HFFc6 (cell line): ENCODE measurements around the gene LRP1B. TPM values are rescaled to one million over a fixed set of nuclear protein-coding genes. Genes with fewer than 3 reads are reported as not detected.

Experiments
- DNase-seq: peaks from one replicate; pipeline ENCODE4 v3.0.0-alpha.2; 2018
- H3K27ac Mint-ChIP-seq: 2 replicates; pipeline ENCODE4 v1.8.0; 2020; ENCODE audit warnings: mild to moderate bottlenecking, mixed read lengths
- H3K27me3 Mint-ChIP-seq: 2 replicates; pipeline ENCODE4 v1.8.0; 2021; ENCODE audit warnings: mild to moderate bottlenecking, moderate library complexity, mixed read lengths; ENCODE audit not compliant: insufficient read depth
- H3K36me3 Mint-ChIP-seq: 2 replicates; pipeline ENCODE4 v1.8.0; 2021; ENCODE audit warnings: low read depth, mixed read lengths
- H3K4me1 Mint-ChIP-seq: 2 replicates; pipeline ENCODE4 v1.8.0; 2020; ENCODE audit warnings: low read depth, mixed read lengths
- H3K4me3 Mint-ChIP-seq: 2 replicates; pipeline ENCODE4 v1.8.0; 2020; ENCODE audit warnings: mild to moderate bottlenecking, moderate library complexity, mixed read lengths
- H3K9me3 Mint-ChIP-seq: 2 replicates; pipeline ENCODE4 v1.8.0; 2020; ENCODE audit warnings: mild to moderate bottlenecking, mixed read lengths
- total RNA-seq, 6 experiments: library from RNA; stranded (reverse); fragmentation: NEBNext Ultra II Directional; extraction: Animal tissue kit (Norgen Biotek cat#: 25700); gene quantifications; 2 replicates in 1 of 6; 3 replicates in 5 of 6; pipeline ENCODE4 v1.2.3, GENCODE V29; 2021
- TF ChIP-seq, protein P1 (sequence below): fragments of 200-600 bp; sonication (generic); IDR thresholded peaks from 2 replicates; pipeline ENCODE4 v1.5.0; 2021; ENCODE audit warnings: antibody characterized with exemption, mild to moderate bottlenecking

LRP1B gene
- total RNA-seq, 6 experiments from 2014 or later = not detected

DNA sequence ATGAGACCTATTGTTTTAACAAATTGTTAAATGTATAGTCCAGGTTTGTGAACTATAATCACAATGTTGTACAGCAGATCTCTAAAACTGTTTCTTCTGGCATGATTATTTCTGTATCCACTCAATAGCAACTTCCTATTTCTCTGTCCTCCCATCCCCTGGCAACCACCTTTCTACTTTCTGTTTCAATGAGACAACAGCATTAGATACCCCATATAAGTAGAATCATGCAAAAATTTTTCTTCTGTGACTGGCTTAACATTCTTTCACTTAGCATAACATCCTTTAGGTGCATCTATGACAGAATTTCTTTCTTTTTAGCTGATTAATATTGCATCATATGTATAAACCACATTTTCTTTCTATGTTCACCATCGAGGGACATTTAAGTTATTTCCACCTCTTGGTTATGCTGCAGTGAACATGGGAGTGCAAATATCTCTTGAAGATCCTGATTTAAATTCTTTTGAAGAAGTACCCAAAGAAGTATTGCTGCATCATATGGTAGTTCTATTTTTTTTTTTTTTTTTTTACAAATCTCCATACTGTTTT is 713.5 kb downstream of the LRP1B start:
- Mint-ChIP-seq H3K9me3 (peaks cover 25% of the 10 kb centered on the region), H3K4me1 (no peaks in the 10 kb centered on the region), H3K4me3 (no peak overlapping the region), H3K27me3 (no peaks in the 10 kb centered on the region), H3K36me3 (no peaks in the 10 kb centered on the region), H3K27ac (no peak overlapping the region)
- TF ChIP-seq, protein P1, sequence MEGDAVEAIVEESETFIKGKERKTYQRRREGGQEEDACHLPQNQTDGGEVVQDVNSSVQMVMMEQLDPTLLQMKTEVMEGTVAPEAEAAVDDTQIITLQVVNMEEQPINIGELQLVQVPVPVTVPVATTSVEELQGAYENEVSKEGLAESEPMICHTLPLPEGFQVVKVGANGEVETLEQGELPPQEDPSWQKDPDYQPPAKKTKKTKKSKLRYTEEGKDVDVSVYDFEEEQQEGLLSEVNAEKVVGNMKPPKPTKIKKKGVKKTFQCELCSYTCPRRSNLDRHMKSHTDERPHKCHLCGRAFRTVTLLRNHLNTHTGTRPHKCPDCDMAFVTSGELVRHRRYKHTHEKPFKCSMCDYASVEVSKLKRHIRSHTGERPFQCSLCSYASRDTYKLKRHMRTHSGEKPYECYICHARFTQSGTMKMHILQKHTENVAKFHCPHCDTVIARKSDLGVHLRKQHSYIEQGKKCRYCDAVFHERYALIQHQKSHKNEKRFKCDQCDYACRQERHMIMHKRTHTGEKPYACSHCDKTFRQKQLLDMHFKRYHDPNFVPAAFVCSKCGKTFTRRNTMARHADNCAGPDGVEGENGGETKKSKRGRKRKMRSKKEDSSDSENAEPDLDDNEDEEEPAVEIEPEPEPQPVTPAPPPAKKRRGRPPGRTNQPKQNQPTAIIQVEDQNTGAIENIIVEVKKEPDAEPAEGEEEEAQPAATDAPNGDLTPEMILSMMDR = no peak
- no peak for DNase-seq

DNA sequence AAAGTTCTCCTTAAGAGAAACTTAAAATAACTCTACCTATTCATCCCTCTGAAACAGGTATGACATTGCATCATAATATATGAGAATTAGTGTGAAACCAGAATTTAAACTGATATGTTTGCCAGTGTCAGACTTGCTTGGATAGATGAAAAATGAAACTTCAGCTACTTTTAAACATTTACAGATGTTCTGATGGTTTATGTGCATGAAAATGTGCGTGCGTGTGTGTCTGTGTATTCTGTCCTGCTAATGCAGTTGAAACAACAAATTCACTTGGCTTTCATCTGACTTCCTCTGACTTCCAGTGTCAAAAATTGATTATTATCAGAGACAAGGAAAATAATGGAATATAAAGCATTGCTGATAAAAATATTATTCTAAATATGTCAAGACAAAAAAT is 719.4 kb downstream of the LRP1B start:
- DNase-seq = no peak
- no peaks in the 10 kb centered on the region for H3K4me1 Mint-ChIP-seq
- H3K9me3 Mint-ChIP-seq = no peaks in the 10 kb centered on the region; the same call in 1 of the 2 replicates
- H3K36me3 Mint-ChIP-seq = no peaks in the 10 kb centered on the region
- no peak overlapping the region for H3K4me3 Mint-ChIP-seq
- H3K27ac Mint-ChIP-seq = no peak overlapping the region
- TF ChIP-seq, protein P1 = no peak
- no peaks in the 10 kb centered on the region for H3K27me3 Mint-ChIP-seq

- Mint-ChIP-seq H3K27me3 (no peaks in the 10 kb centered on the region), H3K9me3 (no peaks in the 10 kb centered on the region; the same call in 1 of the 2 replicates), H3K4me1 (no peaks in the 10 kb centered on the region), H3K27ac (no peak overlapping the region), H3K4me3 (no peak overlapping the region), H3K36me3 (no peaks in the 10 kb centered on the region)
- no peak for DNase-seq
- TF ChIP-seq, protein P1 = no peak; the same call in 1 of the 2 replicates
Measured at GRCh38 chr2:141399270-141399669, 731.5 kb downstream of the LRP1B start.

DNA sequence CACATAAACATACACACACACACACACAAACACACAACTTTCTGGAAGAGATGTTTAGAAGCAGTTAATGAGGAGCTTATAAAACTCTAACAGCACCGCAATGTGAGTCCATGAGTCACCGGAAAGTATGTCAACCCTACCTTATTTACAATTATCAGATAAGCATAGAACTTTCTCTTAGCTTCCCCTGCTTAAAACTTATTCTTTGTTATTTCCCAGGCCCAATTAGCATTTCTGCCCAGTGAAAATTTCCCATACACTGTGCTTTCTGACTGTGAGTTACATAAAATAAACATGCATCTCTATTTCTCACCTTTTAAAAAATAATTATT is 737.6 kb downstream of the LRP1B start:
- Mint-ChIP-seq H3K9me3 (peaks cover 11% of the 10 kb centered on the region; the same call in 1 of the 2 replicates), H3K36me3 (no peaks in the 10 kb centered on the region), H3K4me1 (peaks cover 15% of the 10 kb centered on the region; the same call in 1 of the 2 replicates), H3K27me3 (no peaks in the 10 kb centered on the region), H3K27ac (peak overlapping the region; percentile 70; the same call in 1 of the 2 replicates), H3K4me3 (peak overlapping the region; percentile 41; the same call in 1 of the 2 replicates)
- DNase-seq = peak; percentile 34
- TF ChIP-seq, protein P1 = no peak

GRCh38 chr2:141392517-141393213 is 738.2 kb downstream of the LRP1B start:
- peak; percentile 50 for DNase-seq
- H3K27ac Mint-ChIP-seq = peak overlapping the region; percentile 70; the same call in 1 of the 2 replicates
- TF ChIP-seq, protein P1 = no peak
- H3K4me3 Mint-ChIP-seq = no peak overlapping the region
- peaks cover 11% of the 10 kb centered on the region; the same call in 1 of the 2 replicates for H3K9me3 Mint-ChIP-seq
- H3K27me3 Mint-ChIP-seq = no peaks in the 10 kb centered on the region
- peaks cover 15% of the 10 kb centered on the region; the same call in 1 of the 2 replicates for H3K4me1 Mint-ChIP-seq
- no peaks in the 10 kb centered on the region for H3K36me3 Mint-ChIP-seq
